HepG2 (cell line): Measurements from ENCODE around the gene FAM20C. TPM values are rescaled to one million over a fixed set of nuclear protein-coding genes. Genes with fewer than 3 reads are reported as not detected.
A peak's percentile ranks its signal among the peaks of the same experiment; 100 is the strongest.

Experiments
- ATAC-seq: fragments of 200-7000 bp; cut with Tn5 transposase; 3 replicates; pipeline ENCODE4 v1.9.1; 2020; ENCODE audit warnings: mild to moderate bottlenecking, moderate library complexity
- BruUV-seq: library from RNA; stranded (reverse); fragments of 400-500 nt; replicated peaks from 2 replicates; lab custom pipeline; 2021; lab: Mats Ljungman, UMichigan
- CTCF ChIA-PET: fragments of 300-600 bp; formaldehyde crosslinking; extraction: SDS; loops from one replicate; lab custom pipeline; 2021; ENCODE audit warnings: low total read pairs, inconsistent platforms, low intra/inter-chr PET ratio; lab: Yijun Ruan, JAX
- POLR2A ChIA-PET: fragments of 350-600 bp; sonication (Branson Sonifier 250); formaldehyde crosslinking; loops from one replicate; lab custom pipeline; 2020; ENCODE audit warnings: antibody characterized with exemption, inconsistent platforms; lab: Yijun Ruan, JAX
- DNase-seq: peaks from one replicate; pipeline ENCODE4 v3.0.0-alpha.2; 2015; ENCODE audit warnings: low spot score
- FAIRE-seq: peaks from 3 replicates; lab custom pipeline; 2011; peaks lifted over from hg19 to GRCh38; lab: Jason Lieb, UNC
- H2AFZ ChIP-seq: one replicate; pipeline ENCODE4 v1.6.1; 2011; ENCODE audit warnings: low read length, inconsistent platforms
- H3K27ac ChIP-seq: fragments of 300-600 bp; 3 replicates; pipeline ENCODE4 v1.8.0; 2011; ENCODE audit warnings: mixed run types, mild to moderate bottlenecking, mixed read lengths, low read length, inconsistent platforms; ENCODE audit not compliant: insufficient read depth; ENCODE audit errors: extremely low read length
- H3K27me3 ChIP-seq, 2 experiments: fragments of 200-600 bp in 1 of 2; 2 replicates in 1 of 2; 3 replicates in 1 of 2; pipeline versions ENCODE4 v1.6.0 to v1.8.0; 2011; ENCODE audit warnings: low read length in 2 of 2, mild to moderate bottlenecking in 2 of 2, moderate library complexity in 2 of 2, inconsistent platforms in 1 of 2; ENCODE audit not compliant: insufficient read depth in 2 of 2, control insufficient read depth in 1 of 2
- H3K36me3 ChIP-seq, 2 experiments: fragments of 200-600 bp in 1 of 2; replicated peaks in 1 of 2; 2 replicates in 1 of 2; 3 replicates in 1 of 2; pipeline versions ENCODE4 v1.5.1 to v1.8.0; 2011; ENCODE audit warnings: low read length in 2 of 2, inconsistent platforms in 1 of 2; ENCODE audit not compliant: insufficient read depth in 2 of 2, control insufficient read depth in 1 of 2
- H3K4me1 ChIP-seq: 2 replicates; pipeline ENCODE4 v1.5.1; 2012; ENCODE audit warnings: low read length, inconsistent platforms; ENCODE audit not compliant: insufficient read depth
- H3K4me2 ChIP-seq: 2 replicates; pipeline ENCODE4 v1.6.0; 2011; ENCODE audit warnings: low read depth, low read length, inconsistent platforms
- H3K4me3 ChIP-seq, 3 experiments: fragments of 200-600 bp in 1 of 3; sonication (generic), shearing (Covaris generic) in 1 of 3; replicated peaks in 1 of 3; 2 replicates each; pipeline ENCODE4 v1.5.1; 2011 to 2016; ENCODE audit warnings: low read length in 3 of 3, inconsistent platforms in 2 of 3, low read depth in 2 of 3, mild to moderate bottlenecking in 2 of 3, control low read depth in 1 of 3, mixed read lengths in 1 of 3; ENCODE audit not compliant: insufficient read depth in 1 of 3
- H3K79me2 ChIP-seq: one replicate; pipeline ENCODE4 v1.6.1; 2011; ENCODE audit warnings: low read length, inconsistent platforms; ENCODE audit not compliant: insufficient read depth
- H3K9ac ChIP-seq: 2 replicates; pipeline ENCODE4 v1.6.0; 2011; ENCODE audit warnings: mild to moderate bottlenecking, low read depth, low read length, inconsistent platforms; ENCODE audit not compliant: insufficient read depth
- H3K9me3 ChIP-seq: 2 replicates; pipeline ENCODE4 v1.5.1; 2012; ENCODE audit warnings: mild to moderate bottlenecking, low read length
- H4K20me1 ChIP-seq: 2 replicates; pipeline ENCODE4 v1.6.0; 2011; ENCODE audit warnings: inconsistent platforms, mild to moderate bottlenecking, low read length, moderate library complexity; ENCODE audit not compliant: insufficient read depth
- ATF7-NPFF ChIP-seq: sonication (generic); formaldehyde crosslinking; IDR thresholded peaks from 2 replicates; pipeline ENCODE4 v1.8.1; 2023; ENCODE audit warnings: mild to moderate bottlenecking, low read depth, missing genetic modification reagents, moderate library complexity
- BRCA1 ChIP-seq: sonication (generic); formaldehyde crosslinking; IDR thresholded peaks from 2 replicates; pipeline ENCODE4 v1.4.0; 2020; ENCODE audit warnings: missing genetic modification reagents
- HBP1 ChIP-seq: IDR thresholded peaks from 2 replicates; pipeline ENCODE4 v1.6.1; 2016; ENCODE audit warnings: low read depth, control low read depth
- MYC ChIP-seq: sonication (generic); formaldehyde crosslinking; IDR thresholded peaks from 2 replicates; pipeline ENCODE4 v1.9.0; 2021; ENCODE audit warnings: missing genetic modification reagents, borderline replicate concordance
- NFKB2 ChIP-seq: sonication (generic); formaldehyde crosslinking; IDR thresholded peaks from 2 replicates; pipeline ENCODE4 v1.4.0; 2020; ENCODE audit warnings: missing genetic modification reagents, borderline replicate concordance
- PATZ1 ChIP-seq: sonication (generic); formaldehyde crosslinking; IDR thresholded peaks from 2 replicates; pipeline ENCODE4 v1.4.0; 2020; ENCODE audit warnings: missing genetic modification reagents
- RBFOX2 ChIP-seq: fragments of 200-400 bp; formaldehyde crosslinking; IDR thresholded peaks from 2 replicates; pipeline ENCODE4 v1.6.1; 2017; ENCODE audit warnings: low read depth, mild to moderate bottlenecking, low read length
- RELA ChIP-seq: sonication (generic); formaldehyde crosslinking; IDR thresholded peaks from 2 replicates; pipeline ENCODE4 v1.4.0; 2020; ENCODE audit warnings: missing genetic modification reagents
- ZHX1 ChIP-seq: sonication (generic); formaldehyde crosslinking; IDR thresholded peaks from 2 replicates; pipeline ENCODE4 v1.8.1; 2022; ENCODE audit warnings: low read depth, mild to moderate bottlenecking, missing genetic modification reagents
- ZNF350 ChIP-seq: sonication (generic); formaldehyde crosslinking; IDR thresholded peaks from 2 replicates; pipeline ENCODE4 v1.4.0; 2020; ENCODE audit warnings: mild to moderate bottlenecking, low read depth, missing genetic modification reagents, borderline replicate concordance
- ZNF414 ChIP-seq: sonication (generic); formaldehyde crosslinking; IDR thresholded peaks from 2 replicates; pipeline ENCODE4 v1.5.0; 2020; ENCODE audit warnings: missing genetic modification reagents
- ZNF430 ChIP-seq: sonication (generic); formaldehyde crosslinking; IDR thresholded peaks from 2 replicates; pipeline ENCODE4 v1.9.0; 2021; ENCODE audit warnings: mild to moderate bottlenecking, missing genetic modification reagents
- ZNF558 ChIP-seq: sonication (generic); formaldehyde crosslinking; IDR thresholded peaks from 2 replicates; pipeline ENCODE4 v1.9.0; 2022; ENCODE audit warnings: mild to moderate bottlenecking, missing genetic modification reagents, borderline replicate concordance
- ZNF776 ChIP-seq: sonication (generic); formaldehyde crosslinking; IDR thresholded peaks from 2 replicates; pipeline ENCODE4 v1.4.0; 2020; ENCODE audit warnings: mild to moderate bottlenecking, missing genetic modification reagents
- ZNF891 ChIP-seq: sonication (generic); formaldehyde crosslinking; IDR thresholded peaks from 2 replicates; pipeline ENCODE4 v1.5.0; 2020; ENCODE audit warnings: mild to moderate bottlenecking, missing genetic modification reagents
- WGBS: methylation state at CpG from one replicate; pipeline ENCODE4 v1.1.6; 2017; ENCODE audit warnings: low lambda C conversion rate; 5-methylcytosine and 5-hydroxymethylcytosine counted together
- in situ Hi-C: cut with HindIII; loops from 2 replicates; pipeline ENCODE4 v1.10.0; 2017; ENCODE audit warnings: low pct_unique_long_range_greater_than_20kb; ENCODE audit not compliant: extremely low pct_ligation_motif_present
- intact Hi-C: fragments of 100-400 bp; cut with micrococcal nuclease; formaldehyde crosslinking; loops from one replicate; pipeline ENCODE4 v1.10.0; 2022; ENCODE audit not compliant: unreplicated experiment
- polyA plus RNA-seq, 8 experiments: library from polyadenylated mRNA; depleted of rRNA in 3 of 8; stranded (reverse) in 7 of 8; unstranded in 1 of 8; fragments of >200 nt; fragmentation: Illumina TruSeq in 4 of 8; extraction: Trizol in 4 of 8; gene quantifications; 2 replicates each; pipeline versions ENCODE4 v1.2.1 to v1.2.3, GENCODE V29; 2011 to 2016; ENCODE audit warnings: low read depth in 4 of 8, missing spikeins in 1 of 8, mixed read lengths in 1 of 8; ENCODE audit not compliant: insufficient read depth in 1 of 8
- total RNA-seq, 5 experiments: library from RNA; depleted of rRNA; stranded (reverse); fragments of >200 nt; fragmentation: Illumina TruSeq; extraction: Trizol; gene quantifications; 2 replicates each; pipeline ENCODE4 v1.2.3, GENCODE V29; 2016; ENCODE audit warnings: low read depth in 1 of 5

FAM20C gene
- total and polyA plus RNA-seq, 2 of the 13 experiments (the other 11 are each of a cell fraction or from before 2014, with no cell fraction given), result 11.9 to 19.9 TPM

GRCh38 chr7:193481-194251, 1.3 kb downstream of the FAM20C start:
- Histone ChIP-seq H3K79me2 (peaks cover 33% of the 10 kb centered on the region), H3K4me3 (peak overlapping the region; percentile 79 to 91 (median 82)), H3K27me3 (peaks cover 2 to 16% of the 10 kb centered on the region in 2 experiments; a peak in 2 of 5 replicates), H2AFZ (no peak overlapping the region), H3K9ac (peak overlapping the region; percentile 76), H3K36me3 (peaks cover 9 to 30% of the 10 kb centered on the region in 2 experiments; a peak in 4 of 5 replicates), H3K4me1 (peaks cover 44% of the 10 kb centered on the region), H3K27ac (peak overlapping the region; percentile 81), H3K4me2 (peak overlapping the region; percentile 76), H3K9me3 (no peaks in the 10 kb centered on the region), H4K20me1 (peaks cover 7% of the 10 kb centered on the region)
- intact Hi-C loops (loop anchor here (1.0 kb wide), 1 partner anchor 26 kb away; no protein-coding TSS in a partner anchor), in situ Hi-C loops (no loop called here)
- WGBS, result 0% methylated on average over 1 of the region's 57 CpGs
- DNase-seq (no peak), ATAC-seq (peak; percentile 1), FAIRE-seq (no peak)
- POLR2A ChIA-PET, result interaction anchor here (1.9 to 2.2 kb wide), 3 partner anchors 24 to 41 kb away, joined by 6 to 10 read pairs (median 8); no protein-coding TSS in a partner anchor
- BruUV-seq, result TSS peak; percentile 89
- CTCF ChIA-PET, result interaction anchor here (0.8 kb wide), 1 partner anchor 70 kb away, joined by 4 read pairs; no protein-coding TSS in a partner anchor
- no peak for TF ChIP-seq RELA (CRISPR knock-in tag)
- TF ChIP-seq ATF7-NPFF, result 0 out of 2 replicates have a peak, but pooled peaks have one; percentile 6
- peak; percentile 9; the same call in 1 of the 2 replicates for TF ChIP-seq ZNF414 (CRISPR knock-in tag)
- TF ChIP-seq MYC, result peak; percentile 15; the same call in 1 of the 2 replicates
- TF ChIP-seq ZNF350 (CRISPR knock-in tag), result peak; percentile 34; the same call in 1 of the 2 replicates
- TF ChIP-seq NFKB2 (CRISPR knock-in tag), result 0 out of 2 replicates have a peak, but pooled peaks have one; percentile 24
- TF ChIP-seq ZHX1 (CRISPR knock-in tag), result no peak
- peak; percentile 30; the same call in 1 of the 2 replicates for TF ChIP-seq ZNF891 (CRISPR knock-in tag)
- TF ChIP-seq ZNF558, result 0 out of 2 replicates have a peak, but pooled peaks have one; percentile 55
- TF ChIP-seq HBP1, result 0 out of 2 replicates have a peak, but pooled peaks have one; percentile 30
- TF ChIP-seq ZNF430 (CRISPR knock-in tag), result peak; percentile 72; the same call in 1 of the 2 replicates
- TF ChIP-seq ZNF776 (CRISPR knock-in tag), result 0 out of 2 replicates have a peak, but pooled peaks have one; percentile 44
- TF ChIP-seq PATZ1 (CRISPR knock-in tag), result peak; percentile 28; the same call in 1 of the 2 replicates
- no peak for TF ChIP-seq BRCA1 (CRISPR knock-in tag)
- TF ChIP-seq RBFOX2, result peak; percentile 66
